Caco-2 (cell line): ENCODE results near the gene ADARB2. TPM values are rescaled to one million over a fixed set of nuclear protein-coding genes. Genes with fewer than 3 reads are reported as not detected.

Experiments
- Bru-seq: library from RNA; stranded (reverse); fragments of 400-500 nt; gene quantifications from one replicate; lab custom pipeline; 2021; lab: Mats Ljungman, UMichigan
- BruChase-seq, 2 experiments: library from RNA; stranded (reverse); fragments of 400-500 nt; gene quantifications; one replicate each; lab custom pipeline; 2021; lab: Mats Ljungman, UMichigan
- BruUV-seq: library from RNA; stranded (reverse); fragments of 400-500 nt; replicated peaks from 2 replicates; lab custom pipeline; 2021; lab: Mats Ljungman, UMichigan
- CTCF ChIA-PET: fragments of 300-600 bp; sonication (Branson Sonifier 250); formaldehyde crosslinking; loops from one replicate; lab custom pipeline; 2022; ENCODE audit warnings: antibody characterized with exemption; lab: Charles Lee
- POLR2A ChIA-PET: fragments of 300-600 bp; sonication (Branson Sonifier 250); formaldehyde crosslinking; loops from one replicate; lab custom pipeline; 2022; ENCODE audit warnings: antibody characterized with exemption; lab: Charles Lee
- DNase-seq, 2 experiments: peaks; one replicate each; pipeline versions ENCODE4 v3.0.0 to v3.0.0-alpha.2; 2020 to 2022
- H3K27me3 ChIP-seq: replicated peaks from 2 replicates; pipeline ENCODE4 v1.6.0; 2011; ENCODE audit warnings: low read length; ENCODE audit not compliant: control insufficient read depth, insufficient read depth
- H3K36me3 ChIP-seq: 2 replicates; pipeline ENCODE4 v1.5.1; 2011; ENCODE audit warnings: low read length; ENCODE audit not compliant: control insufficient read depth, insufficient read depth
- H3K4me1 ChIP-seq: fragments of 250-450 bp; sonication (Bioruptor Pico); 2 replicates; pipeline ENCODE4 v1.5.1; 2020; ENCODE audit warnings: mild to moderate bottlenecking
- H3K4me3 ChIP-seq: 2 replicates; pipeline ENCODE4 v1.5.1; 2011; ENCODE audit warnings: low read depth, mild to moderate bottlenecking, control low read depth, low read length
- H3K9me3 ChIP-seq: fragments of 250-450 bp; sonication (Bioruptor Pico); 2 replicates; pipeline ENCODE4 v1.5.1; 2020; ENCODE audit warnings: mild to moderate bottlenecking, moderate library complexity
- H3K27ac Mint-ChIP-seq: one replicate; pipeline ENCODE4 v1.8.0; 2022; ENCODE audit warnings: mixed read lengths; ENCODE audit not compliant: unreplicated experiment
- H3K27me3 Mint-ChIP-seq: one replicate; pipeline ENCODE4 v1.8.0; 2022; ENCODE audit warnings: mixed read lengths; ENCODE audit not compliant: insufficient read depth, unreplicated experiment
- H3K36me3 Mint-ChIP-seq: one replicate; pipeline ENCODE4 v1.8.0; 2022; ENCODE audit warnings: mild to moderate bottlenecking, mixed read lengths; ENCODE audit not compliant: insufficient read depth, unreplicated experiment
- H3K4me1 Mint-ChIP-seq: one replicate; pipeline ENCODE4 v1.8.0; 2022; ENCODE audit warnings: low read depth, mixed read lengths; ENCODE audit not compliant: unreplicated experiment
- H3K4me3 Mint-ChIP-seq: one replicate; pipeline ENCODE4 v1.8.0; 2022; ENCODE audit warnings: mild to moderate bottlenecking, moderate library complexity, mixed read lengths; ENCODE audit not compliant: unreplicated experiment
- H3K9me3 Mint-ChIP-seq: one replicate; pipeline ENCODE4 v1.8.0; 2022; ENCODE audit warnings: mixed read lengths; ENCODE audit not compliant: unreplicated experiment
- CTCF ChIP-seq, 2 experiments: fragments of 200-600 bp in 1 of 2; IDR thresholded peaks; 1 replicate in 1 of 2; 2 replicates in 1 of 2; pipeline versions ENCODE4 v1.5.1 to v1.8.0; 2011 to 2022; ENCODE audit warnings: antibody characterized with exemption in 1 of 2, control low read depth in 1 of 2, inconsistent platforms in 1 of 2, low read depth in 1 of 2, low read length in 1 of 2, mild to moderate bottlenecking in 1 of 2, moderate library complexity in 1 of 2; ENCODE audit not compliant: insufficient read depth in 1 of 2, severe bottlenecking in 1 of 2, unreplicated experiment in 1 of 2
- intact Hi-C: fragments of 100-400 bp; cut with micrococcal nuclease; formaldehyde crosslinking; loops from one replicate; pipeline ENCODE4 v1.10.0; 2022; ENCODE audit not compliant: unreplicated experiment
- long read RNA-seq: library from polyadenylated mRNA; stranded (forward); transcript quantifications from one replicate; pipeline ENCODE4 v2.0.0, GENCODE V29; 2022
- total RNA-seq: library from RNA; stranded (reverse); gene quantifications from 2 replicates; pipeline ENCODE4 v1.2.3, GENCODE V29; 2022

The ADARB2 gene
- total RNA-seq, result 0.27 and 0.42 TPM in 2 replicates
- Bru-seq, nascent RNA, result percentile 11 among the genes with signal in this experiment
- percentile 8 among the genes with signal in this experiment for BruChase-seq, experiment 1, labeled RNA remaining after a 2-hour chase
- percentile 6 among the genes with signal in this experiment for BruChase-seq, experiment 2, labeled RNA remaining after a 6-hour chase
- long read RNA-seq, result 0 reads

GRCh38 chr10:1737222-1738061, at the start of gene ADARB2:
TSS of gene ADARB2 (minus strand) at chr10:1737525.
- H3K27me3 Mint-ChIP-seq, result peaks cover 47% of the 10 kb centered on the region
- intact Hi-C loops, result no loop called here
- peak within 1 kb of the TSS; percentile 19; the same call in 1 of the 2 replicates for H3K4me3 ChIP-seq

GRCh38 chr10:1785835-1786234, 48.5 kb upstream of the ADARB2 start:
- H3K4me3 Mint-ChIP-seq, result no peak overlapping the region
- no peak overlapping the region for H3K4me3 ChIP-seq
- no peaks in the 10 kb centered on the region for H3K4me1 ChIP-seq
- H3K9me3 Mint-ChIP-seq, result peaks cover 6% of the 10 kb centered on the region
- BruUV-seq, result no TSS peak
- intact Hi-C loops, result no loop called here
- H3K4me1 Mint-ChIP-seq, result no peaks in the 10 kb centered on the region
- no peaks in the 10 kb centered on the region for H3K9me3 ChIP-seq
- no peaks in the 10 kb centered on the region for H3K36me3 ChIP-seq
- peaks cover 2% of the 10 kb centered on the region for H3K27me3 ChIP-seq
- CTCF ChIA-PET, result no interaction called here
- no peaks in the 10 kb centered on the region for H3K36me3 Mint-ChIP-seq
- H3K27me3 Mint-ChIP-seq, result peaks cover 20% of the 10 kb centered on the region
- no peak overlapping the region for H3K27ac Mint-ChIP-seq
- POLR2A ChIA-PET, result no interaction called here
- DNase-seq, result no peak
- TF ChIP-seq CTCF (IDR thresholded peaks at IDR 0.05; ENCODE audit: insufficient read depth in 1 of 2, low read depth in 1 of 2, low read length in 1 of 2, severe bottlenecking in 1 of 2, unreplicated experiment in 1 of 2), result no peak

More at GRCh38 chr10:1737222-1738061, at the start of gene ADARB2:
- no TSS peak for BruUV-seq
- H3K36me3 Mint-ChIP-seq, result no peaks in the 10 kb centered on the region
- no peak for TF ChIP-seq CTCF (IDR thresholded peaks at IDR 0.05; ENCODE audit: insufficient read depth in 1 of 2, low read depth in 1 of 2, low read length in 1 of 2, severe bottlenecking in 1 of 2, unreplicated experiment in 1 of 2)
- no peaks in the 10 kb centered on the region for H3K9me3 Mint-ChIP-seq
- no peak within 1 kb of the TSS for H3K27ac Mint-ChIP-seq
- H3K36me3 ChIP-seq, result no peaks in the 10 kb centered on the region
- peak within 1 kb of the TSS; percentile 61 for H3K4me3 Mint-ChIP-seq
- ChIA-PET CTCF (no interaction called here), POLR2A (no interaction called here)
- no peaks in the 10 kb centered on the region for H3K4me1 ChIP-seq
- no peaks in the 10 kb centered on the region for H3K4me1 Mint-ChIP-seq
- DNase-seq, result peak; percentile 45 to 57
- no peaks in the 10 kb centered on the region for H3K9me3 ChIP-seq
- peaks cover 5% of the 10 kb centered on the region; the same call in 1 of the 2 replicates for H3K27me3 ChIP-seq

- Mint-ChIP-seq H3K27me3 (peaks cover 7% of the 10 kb centered on the region), H3K36me3 (no peaks in the 10 kb centered on the region), H3K9me3 (no peaks in the 10 kb centered on the region), H3K27ac (no peak overlapping the region), H3K4me3 (no peak overlapping the region), H3K4me1 (no peaks in the 10 kb centered on the region)
- intact Hi-C loops, result no loop called here
- no TSS peak for BruUV-seq
- ChIA-PET POLR2A (no interaction called here), CTCF (no interaction called here)
- H3K9me3 ChIP-seq, result no peaks in the 10 kb centered on the region
- no peak overlapping the region for H3K4me3 ChIP-seq
- no peaks in the 10 kb centered on the region for H3K36me3 ChIP-seq
- no peak for TF ChIP-seq CTCF (IDR thresholded peaks at IDR 0.05; ENCODE audit: insufficient read depth in 1 of 2, low read depth in 1 of 2, low read length in 1 of 2, severe bottlenecking in 1 of 2, unreplicated experiment in 1 of 2)
- peaks cover 2% of the 10 kb centered on the region; the same call in 1 of the 2 replicates for H3K27me3 ChIP-seq
- H3K4me1 ChIP-seq, result no peaks in the 10 kb centered on the region
- DNase-seq, result no peak
Measured at GRCh38 chr10:1782841-1783240, 45.5 kb upstream of the ADARB2 start.
